IMR-90 (cell line): Measurements from ENCODE around the gene CHN2. TPM values are rescaled to one million over a fixed set of nuclear protein-coding genes. Genes with fewer than 3 reads are reported as not detected.

ENCODE experiments used
- ATAC-seq: fragments of 200-7000 bp; cut with Tn5 transposase; 2 replicates; pipeline ENCODE4 v1.9.1; 2020; ENCODE audit warnings: low read depth, mild to moderate bottlenecking, moderate library complexity
- BruUV-seq: library from RNA; stranded (reverse); fragments of 400-500 nt; replicated peaks from 2 replicates; lab custom pipeline; 2021; lab: Mats Ljungman, UMichigan
- CTCF ChIA-PET: fragments of 300-600 bp; formaldehyde crosslinking; extraction: SDS; loops from one replicate; lab custom pipeline; 2021; ENCODE audit warnings: antibody characterized with exemption; lab: Yijun Ruan, JAX
- POLR2A ChIA-PET: fragments of 300-600 bp; sonication (Branson Sonifier 250); formaldehyde crosslinking; loops from one replicate; lab custom pipeline; 2022; ENCODE audit warnings: antibody characterized with exemption; ENCODE audit not compliant: unreplicated experiment; lab: Charles Lee
- DNase-seq: peaks from one replicate; pipeline ENCODE4 v3.0.0; 2013
- H2AFZ ChIP-seq: replicated peaks from 2 replicates; pipeline ENCODE3; 2013; ENCODE audit warnings: low read length, mild to moderate bottlenecking; ENCODE audit not compliant: poor library complexity
- H2AK5ac ChIP-seq: 2 replicates; pipeline ENCODE4 v1.6.1; 2013; ENCODE audit warnings: low read depth, low read length, inconsistent platforms
- H2AK9ac ChIP-seq: replicated peaks from 2 replicates; pipeline ENCODE3; 2013; ENCODE audit warnings: mild to moderate bottlenecking, low read depth, low read length, moderate library complexity; ENCODE audit not compliant: poor library complexity
- H2BK120ac ChIP-seq: 2 replicates; pipeline ENCODE4 v1.6.1; 2013; ENCODE audit warnings: low read depth, low read length, inconsistent platforms
- H2BK15ac ChIP-seq: 3 replicates; pipeline ENCODE4 v1.6.1; 2013; ENCODE audit warnings: low read depth, low read length, inconsistent platforms
- H2BK20ac ChIP-seq: 2 replicates; pipeline ENCODE4 v1.6.1; 2013; ENCODE audit warnings: low read depth, mild to moderate bottlenecking, inconsistent platforms, low read length, moderate library complexity
- H2BK5ac ChIP-seq: 2 replicates; pipeline ENCODE4 v1.6.1; 2013; ENCODE audit warnings: mild to moderate bottlenecking, low read depth, low read length, inconsistent platforms; ENCODE audit not compliant: poor library complexity, severe bottlenecking
- H3K14ac ChIP-seq: replicated peaks from 2 replicates; pipeline ENCODE4 v1.6.1; 2013; ENCODE audit warnings: low read depth, low read length, inconsistent platforms
- H3K18ac ChIP-seq: 2 replicates; pipeline ENCODE4 v1.6.1; 2013; ENCODE audit warnings: low read depth, low read length, control low read depth
- H3K23ac ChIP-seq: 2 replicates; pipeline ENCODE4 v1.6.1; 2013; ENCODE audit warnings: low read depth, low read length, inconsistent platforms
- H3K27ac ChIP-seq: 2 replicates; pipeline ENCODE4 v1.5.1; 2013; ENCODE audit warnings: mild to moderate bottlenecking, control low read depth, low read length; ENCODE audit not compliant: insufficient read depth
- H3K27me3 ChIP-seq: 2 replicates; pipeline ENCODE4 v1.6.1; 2013; ENCODE audit warnings: low read length; ENCODE audit not compliant: control insufficient read depth, insufficient read depth
- H3K36me3 ChIP-seq: 2 replicates; pipeline ENCODE4 v1.6.1; 2013; ENCODE audit warnings: low read length, mixed read lengths; ENCODE audit not compliant: control insufficient read depth, insufficient read depth
- H3K4ac ChIP-seq: 2 replicates; pipeline ENCODE4 v1.6.1; 2013; ENCODE audit warnings: low read depth, low read length, inconsistent platforms
- H3K4me1 ChIP-seq: 2 replicates; pipeline ENCODE4 v1.6.1; 2013; ENCODE audit warnings: low read length, mixed read lengths; ENCODE audit not compliant: control insufficient read depth, insufficient read depth
- H3K4me2 ChIP-seq: 2 replicates; pipeline ENCODE4 v1.6.1; 2013; ENCODE audit warnings: low read depth, mild to moderate bottlenecking, control low read depth, low read length, moderate library complexity
- H3K4me3 ChIP-seq: 2 replicates; pipeline ENCODE4 v1.5.1; 2013; ENCODE audit warnings: low read depth, mild to moderate bottlenecking, control low read depth, low read length, moderate library complexity; ENCODE audit not compliant: insufficient read depth
- H3K56ac ChIP-seq: 2 replicates; pipeline ENCODE4 v1.6.1; 2013; ENCODE audit warnings: low read length, inconsistent platforms; ENCODE audit not compliant: insufficient read depth; ENCODE audit errors: extremely low read depth
- H3K79me1 ChIP-seq, 2 experiments: 2 replicates each; pipeline ENCODE4 v1.6.1; 2013; ENCODE audit warnings: low read length in 2 of 2, inconsistent platforms in 1 of 2, low read depth in 1 of 2
- H3K9ac ChIP-seq: 2 replicates; pipeline ENCODE4 v1.6.1; 2013; ENCODE audit warnings: low read depth, low read length, control low read depth
- H3K9me1 ChIP-seq: 2 replicates; pipeline ENCODE4 v1.6.1; 2013; ENCODE audit warnings: low read length, inconsistent platforms; ENCODE audit not compliant: insufficient read depth
- H3K9me3 ChIP-seq: 2 replicates; pipeline ENCODE4 v1.6.1; 2013; ENCODE audit warnings: low read length; ENCODE audit not compliant: control insufficient read depth, insufficient read depth
- H4K20me1 ChIP-seq: 2 replicates; pipeline ENCODE4 v1.6.1; 2013; ENCODE audit warnings: low read length, inconsistent platforms; ENCODE audit not compliant: insufficient read depth
- H4K5ac ChIP-seq: 2 replicates; pipeline ENCODE4 v1.6.1; 2013; ENCODE audit warnings: mild to moderate bottlenecking, low read depth, low read length, control low read depth
- H4K8ac ChIP-seq, 2 experiments: 2 replicates each; pipeline ENCODE4 v1.6.1; 2013; ENCODE audit warnings: low read depth in 2 of 2, low read length in 2 of 2, control low read depth in 1 of 2, inconsistent platforms in 1 of 2
- H4K91ac ChIP-seq: 2 replicates; pipeline ENCODE4 v1.6.1; 2013; ENCODE audit warnings: low read depth, low read length, inconsistent platforms; ENCODE audit not compliant: insufficient read depth
- BHLHE40 ChIP-seq: fragments of 150-350 bp; IDR thresholded peaks from 2 replicates; pipeline ENCODE4 v1.6.1; 2016; ENCODE audit warnings: mild to moderate bottlenecking, low read depth, low read length
- CEBPB ChIP-seq: IDR thresholded peaks from 2 replicates; pipeline ENCODE4 v1.6.1; 2012; ENCODE audit warnings: low read depth, low read length, improper control_type of control experiment
- CHD1 ChIP-seq: IDR thresholded peaks from 2 replicates; pipeline ENCODE4 v1.6.1; 2012; ENCODE audit warnings: low read depth, low read length, improper control_type of control experiment
- CTCF ChIP-seq: conservative IDR thresholded peaks from 2 replicates; pipeline ENCODE4 v1.5.1; 2012; ENCODE audit warnings: mild to moderate bottlenecking, low read depth, low read length, improper control_type of control experiment
- ELK1 ChIP-seq: fragments of 150-350 bp; IDR thresholded peaks from 2 replicates; pipeline ENCODE4 v1.6.1; 2016; ENCODE audit warnings: low read depth, mild to moderate bottlenecking, low read length, moderate library complexity, borderline replicate concordance
- FOS ChIP-seq: fragments of 150-350 bp; IDR thresholded peaks from 2 replicates; pipeline ENCODE4 v1.6.1; 2016; ENCODE audit warnings: low read depth, low read length
- MAZ ChIP-seq: IDR thresholded peaks from 2 replicates; pipeline ENCODE4 v1.6.1; 2012; ENCODE audit warnings: low read depth, mild to moderate bottlenecking, low read length, improper control_type of control experiment, moderate library complexity, borderline replicate concordance
- MXI1 ChIP-seq: IDR thresholded peaks from 2 replicates; pipeline ENCODE4 v1.6.1; 2012; ENCODE audit warnings: low read depth, mild to moderate bottlenecking, low read length, moderate library complexity, borderline replicate concordance
- NFE2L2 ChIP-seq: fragments of 150-350 bp; IDR thresholded peaks from 2 replicates; pipeline ENCODE4 v1.6.1; 2016; ENCODE audit warnings: low read depth, mild to moderate bottlenecking, low read length
- POLR2A ChIP-seq: IDR thresholded peaks from 2 replicates; pipeline ENCODE4 v1.6.1; 2012; ENCODE audit warnings: mild to moderate bottlenecking, low read depth, low read length
- RAD21 ChIP-seq: IDR thresholded peaks from 2 replicates; pipeline ENCODE4 v1.6.1; 2012; ENCODE audit warnings: low read length, improper control_type of control experiment
- RCOR1 ChIP-seq: IDR thresholded peaks from 2 replicates; pipeline ENCODE4 v1.6.1; 2012; ENCODE audit warnings: mild to moderate bottlenecking, low read length, improper control_type of control experiment; ENCODE audit not compliant: insufficient replicate concordance
- RFX5 ChIP-seq: IDR thresholded peaks from 2 replicates; pipeline ENCODE4 v1.8.0; 2012; ENCODE audit warnings: low read depth, mild to moderate bottlenecking, low read length, moderate library complexity
- SMC3 ChIP-seq: fragments of 150-350 bp; IDR thresholded peaks from 2 replicates; pipeline ENCODE4 v1.6.1; 2016; ENCODE audit warnings: low read depth, mild to moderate bottlenecking, antibody characterized with exemption, low read length, moderate library complexity
- USF2 ChIP-seq: fragments of 150-350 bp; IDR thresholded peaks from 2 replicates; pipeline ENCODE4 v1.6.1; 2017; ENCODE audit warnings: mild to moderate bottlenecking, antibody characterized with exemption, low read length, low read depth
- WGBS, 2 experiments: methylation state at CpG; one replicate each; pipeline versions ENCODE4 v1.1.5 to v1.1.7; 2013; ENCODE audit warnings: missing lambda C conversion rate in 2 of 2; ENCODE audit not compliant: insufficient read length in 1 of 2; ENCODE audit errors: extremely low coverage in 2 of 2; 5-methylcytosine and 5-hydroxymethylcytosine counted together
- dilution Hi-C: fragments of 300-500 bp; cut with HindIII; formaldehyde crosslinking; loops from one replicate; pipeline ENCODE4 v1.14.3; 2018; ENCODE audit warnings: low sequenced_read_pairs; ENCODE audit not compliant: unreplicated experiment
- in situ Hi-C: fragments of 300-500 bp; cut with MboI; formaldehyde crosslinking; loops from 3 replicates; pipeline ENCODE4 v1.14.3; 2019; ENCODE audit warnings: low sequenced_read_pairs, inconsistent platforms, mixed read lengths
- intact Hi-C: fragments of 100-400 bp; cut with micrococcal nuclease; formaldehyde crosslinking; loops from 2 replicates; pipeline ENCODE4 v1.10.0; 2022
- polyA plus RNA-seq, 3 experiments: library from polyadenylated mRNA; depleted of rRNA; stranded (reverse); fragments of >200 nt; gene quantifications; 2 replicates each; pipeline ENCODE4 v1.2.3, GENCODE V29; 2012; ENCODE audit warnings: low replicate concordance in 1 of 3
- total RNA-seq: library from RNA; depleted of rRNA; stranded (reverse); fragments of >200 nt; gene quantifications from 2 replicates; pipeline ENCODE4 v1.2.3, GENCODE V29; 2012

CHN2 gene
- total and polyA plus RNA-seq, 2 of the 4 experiments (the other 2 are of a cell fraction), result not detected

- H3K9ac ChIP-seq, result no peak overlapping the region
- DNase-seq, result no peak
- 47% methylated on average over 3 of the region's 8 CpGs; no CpG with 5 or more reads in 1 of the 2 experiments for WGBS, 2 experiments
- dilution Hi-C loops, result no loop called here
- H3K56ac ChIP-seq, result no peak overlapping the region
- no peaks in the 10 kb centered on the region for H3K9me1 ChIP-seq
- CTCF ChIA-PET, result no interaction called here
- no peak for ATAC-seq
- no peak overlapping the region for H3K4me3 ChIP-seq
- no peaks in the 10 kb centered on the region for H4K20me1 ChIP-seq
- no peak overlapping the region for H2BK20ac ChIP-seq
- H3K18ac ChIP-seq, result no peak overlapping the region
- H4K8ac ChIP-seq, result no peak overlapping the region
- H3K36me3 ChIP-seq, result no peaks in the 10 kb centered on the region
- no peak for TF ChIP-seq CHD1
- no peak for TF ChIP-seq CEBPB
- TF ChIP-seq RAD21, result no peak
- TF ChIP-seq MXI1, result no peak
- TF ChIP-seq MAZ, result no peak
- TF ChIP-seq RFX5, result no peak
- TF ChIP-seq USF2, result no peak
- no peak for TF ChIP-seq RCOR1
- TF ChIP-seq NFE2L2, result no peak
- TF ChIP-seq FOS, result no peak
- TF ChIP-seq POLR2A, result no peak
- TF ChIP-seq ELK1, result no peak
- TF ChIP-seq BHLHE40, result no peak
- TF ChIP-seq SMC3, result no peak
- no peak for TF ChIP-seq CTCF
- no peak overlapping the region for H3K23ac ChIP-seq
- no peak overlapping the region for H2BK15ac ChIP-seq
- no peak overlapping the region for H3K4me2 ChIP-seq
- no peak overlapping the region for H4K91ac ChIP-seq
- in situ Hi-C loops, result no loop called here
- no peak overlapping the region for H2BK120ac ChIP-seq
- no peak overlapping the region for H3K4ac ChIP-seq
- intact Hi-C loops, result no loop called here
- H2AK5ac ChIP-seq, result no peak overlapping the region
- BruUV-seq, result no TSS peak
- no peaks in the 10 kb centered on the region for H3K9me3 ChIP-seq
- no peak overlapping the region for H2AK9ac ChIP-seq
- no peak overlapping the region for H3K14ac ChIP-seq
- no peaks in the 10 kb centered on the region for H3K27me3 ChIP-seq
- no peaks in the 10 kb centered on the region for H3K79me1 ChIP-seq
- no peak overlapping the region for H2AFZ ChIP-seq
- no peaks in the 10 kb centered on the region for H3K4me1 ChIP-seq
- no peak overlapping the region for H4K5ac ChIP-seq
- no peak overlapping the region for H3K27ac ChIP-seq
- H2BK5ac ChIP-seq, result no peak overlapping the region
- POLR2A ChIA-PET, result no interaction called here
Measured at GRCh38 chr7:29248713-29249382, 54.3 kb downstream of the CHN2 start.
